Measurements from ENCODE around the gene NUBP2.

The NUBP2 gene

DNA sequence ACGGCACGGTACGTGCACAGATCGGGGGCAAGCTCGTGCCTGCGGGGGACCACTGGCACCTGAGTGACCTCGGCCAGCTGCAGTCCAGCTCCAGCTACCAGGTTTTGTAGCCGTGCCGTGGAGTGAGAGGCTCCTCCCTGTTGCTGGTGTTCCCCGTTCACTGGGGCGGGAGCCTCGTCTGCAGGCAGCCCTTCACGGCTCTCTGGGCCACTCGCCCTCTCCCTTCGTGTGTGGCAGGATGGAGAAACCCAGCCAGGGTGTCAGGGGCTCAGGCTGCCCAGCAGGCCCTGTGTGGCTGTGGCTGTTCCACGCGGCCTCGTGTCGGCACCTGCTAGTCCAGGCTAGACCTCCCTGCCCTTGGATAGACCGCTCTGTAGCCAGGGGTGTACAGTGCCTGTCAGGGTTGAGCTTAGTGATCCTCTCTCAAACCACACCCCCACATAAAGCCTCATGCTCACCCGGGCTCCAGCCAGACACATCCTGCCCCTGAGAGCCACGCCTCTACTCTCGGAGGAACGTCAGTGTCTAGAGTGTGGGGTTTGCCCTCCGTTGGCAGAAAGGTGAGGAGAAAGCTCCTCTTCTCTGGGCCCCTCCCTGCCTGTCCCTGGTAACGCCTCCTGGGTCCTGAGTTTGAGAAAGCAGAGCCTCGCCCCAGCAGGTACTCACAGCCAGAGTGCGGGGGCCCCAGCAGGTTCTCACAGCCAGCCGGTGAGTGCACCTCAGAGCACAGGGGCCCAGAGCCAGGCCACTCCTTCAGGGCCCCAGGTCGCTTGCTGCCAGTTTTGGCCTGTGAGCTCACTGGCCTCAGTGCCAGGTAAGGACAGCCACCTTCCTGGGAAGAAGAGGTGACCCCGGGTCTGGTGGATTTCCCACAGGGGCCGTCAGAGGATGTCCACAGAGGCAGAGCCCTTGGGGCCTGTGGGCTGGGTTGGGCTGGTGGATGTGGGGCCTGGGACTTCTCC lies 39.1 kb upstream of the NUBP2 start:
- TF ChIP-seq, protein P1, sequence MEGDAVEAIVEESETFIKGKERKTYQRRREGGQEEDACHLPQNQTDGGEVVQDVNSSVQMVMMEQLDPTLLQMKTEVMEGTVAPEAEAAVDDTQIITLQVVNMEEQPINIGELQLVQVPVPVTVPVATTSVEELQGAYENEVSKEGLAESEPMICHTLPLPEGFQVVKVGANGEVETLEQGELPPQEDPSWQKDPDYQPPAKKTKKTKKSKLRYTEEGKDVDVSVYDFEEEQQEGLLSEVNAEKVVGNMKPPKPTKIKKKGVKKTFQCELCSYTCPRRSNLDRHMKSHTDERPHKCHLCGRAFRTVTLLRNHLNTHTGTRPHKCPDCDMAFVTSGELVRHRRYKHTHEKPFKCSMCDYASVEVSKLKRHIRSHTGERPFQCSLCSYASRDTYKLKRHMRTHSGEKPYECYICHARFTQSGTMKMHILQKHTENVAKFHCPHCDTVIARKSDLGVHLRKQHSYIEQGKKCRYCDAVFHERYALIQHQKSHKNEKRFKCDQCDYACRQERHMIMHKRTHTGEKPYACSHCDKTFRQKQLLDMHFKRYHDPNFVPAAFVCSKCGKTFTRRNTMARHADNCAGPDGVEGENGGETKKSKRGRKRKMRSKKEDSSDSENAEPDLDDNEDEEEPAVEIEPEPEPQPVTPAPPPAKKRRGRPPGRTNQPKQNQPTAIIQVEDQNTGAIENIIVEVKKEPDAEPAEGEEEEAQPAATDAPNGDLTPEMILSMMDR (conservative IDR thresholded peaks at IDR 0.05; ENCODE audit: control insufficient read depth, insufficient read depth, low read depth, low read length), result no peak
- no peak for DNase-seq (ENCODE audit: low read depth)
- H3K4me3 ChIP-seq (ENCODE audit: control insufficient read depth, low read depth, low read length), result no peak overlapping the region

DNA sequence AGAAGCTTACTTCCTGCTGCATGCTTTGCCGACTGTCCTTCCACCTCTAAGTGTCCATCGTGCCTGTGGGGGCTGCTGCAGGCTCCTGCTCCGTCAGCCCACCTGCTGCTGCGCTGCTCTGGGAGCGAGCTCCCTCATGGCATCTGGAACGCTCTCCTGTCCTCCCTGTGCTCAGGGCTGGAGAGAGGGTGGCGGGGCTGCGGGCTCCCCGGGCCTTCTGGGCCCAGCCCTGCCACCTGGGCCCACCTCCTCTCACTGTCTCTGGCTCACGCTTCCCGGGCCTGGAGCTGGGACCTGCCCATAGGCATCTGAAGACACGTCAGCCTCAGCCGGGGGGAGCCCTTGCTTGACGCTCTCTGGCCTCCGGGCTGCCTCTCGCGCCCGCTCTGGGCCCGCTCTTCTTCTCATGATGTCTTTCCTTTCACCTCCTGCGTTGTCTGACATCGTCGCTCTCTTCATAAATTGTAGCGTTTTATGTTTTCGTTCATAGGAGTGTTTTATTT lies 38.4 kb upstream of the NUBP2 start:
- no peak for DNase-seq (ENCODE audit: low read depth)
- TF ChIP-seq, protein P1 (conservative IDR thresholded peaks at IDR 0.05; ENCODE audit: control insufficient read depth, insufficient read depth, low read depth, low read length), result no peak
- H3K4me3 ChIP-seq (ENCODE audit: control insufficient read depth, low read depth, low read length), result no peak overlapping the region

DNA sequence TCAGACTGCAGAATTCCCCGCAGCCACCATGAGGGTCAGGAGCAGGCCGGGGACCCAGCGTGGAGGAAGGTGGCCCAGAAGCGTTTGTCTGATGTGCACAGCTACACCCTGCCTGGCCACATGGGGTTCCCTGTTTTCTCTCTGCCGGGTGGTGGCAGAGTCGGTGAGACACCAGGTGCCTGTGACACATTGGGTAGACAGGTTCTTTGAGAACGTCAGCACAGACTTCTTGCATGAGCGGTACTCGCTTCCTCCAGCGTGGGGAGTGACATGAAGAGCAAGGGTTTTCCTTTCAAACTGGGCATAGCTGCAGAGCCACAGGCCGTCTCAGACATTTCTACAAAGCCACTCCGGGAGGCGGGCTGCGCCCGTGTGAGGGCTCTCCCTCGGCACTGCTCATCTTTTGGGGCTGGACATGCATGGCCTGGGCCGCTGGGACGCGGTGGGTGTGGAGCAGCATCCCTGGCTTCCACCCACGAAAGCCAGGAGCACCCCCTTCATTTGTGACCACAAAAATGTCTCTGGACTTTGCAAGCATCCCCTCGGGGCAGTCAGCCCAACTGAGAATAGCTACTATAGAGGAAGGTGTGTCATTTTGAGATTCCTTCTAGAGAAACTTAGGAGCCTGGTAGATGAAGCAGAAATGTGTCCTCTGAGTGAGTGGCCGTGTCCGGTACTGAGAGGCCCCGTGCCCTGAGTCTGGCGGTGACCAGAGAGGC lies 37.4 kb upstream of the NUBP2 start:
- DNase-seq (ENCODE audit: low read depth), result peak; percentile 30
- no peak overlapping the region for H3K4me3 ChIP-seq (ENCODE audit: control insufficient read depth, low read depth, low read length)
- TF ChIP-seq, protein P1 (conservative IDR thresholded peaks at IDR 0.05; ENCODE audit: control insufficient read depth, insufficient read depth, low read depth, low read length), result no peak

DNA sequence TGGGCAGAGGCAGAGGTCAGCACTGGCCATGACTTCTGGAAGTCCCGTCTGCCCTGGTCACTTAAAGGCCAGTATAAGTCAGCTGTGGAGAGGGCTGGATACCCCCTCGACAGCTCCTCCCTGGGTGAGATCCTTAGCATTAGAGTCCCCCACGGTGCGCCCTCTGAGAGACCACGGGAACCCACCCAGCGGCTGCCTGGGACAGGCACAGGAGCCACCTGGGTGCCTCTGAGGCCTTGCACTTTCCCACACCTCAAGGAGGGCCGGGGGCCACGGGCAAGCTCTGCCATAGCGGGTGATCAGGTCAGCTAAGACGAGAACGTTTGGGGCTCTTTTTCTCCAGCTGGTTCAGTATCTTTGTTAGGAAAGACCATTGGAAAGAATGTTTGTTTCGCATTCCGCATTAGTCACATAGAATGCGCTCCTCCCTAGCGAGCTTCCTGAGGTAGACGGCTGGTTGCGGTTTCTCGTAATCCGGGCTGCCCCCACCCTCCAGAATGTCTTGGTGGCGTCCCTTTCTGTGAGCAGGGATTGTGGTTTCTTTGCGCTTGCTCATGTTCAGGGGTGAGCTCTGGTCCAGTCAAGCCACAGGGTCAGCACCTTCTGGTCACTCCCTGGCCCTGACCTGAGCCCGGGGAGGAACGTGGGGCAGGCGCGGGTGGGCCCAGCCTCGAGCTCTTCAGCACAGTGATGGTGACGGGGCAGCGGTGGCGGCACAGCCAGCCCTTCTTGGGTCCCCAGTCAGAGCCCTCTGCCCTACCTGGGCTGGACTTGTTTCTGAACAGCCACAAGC lies 36.7 kb upstream of the NUBP2 start:
- TF ChIP-seq, protein P1 (conservative IDR thresholded peaks at IDR 0.05; ENCODE audit: control insufficient read depth, insufficient read depth, low read depth, low read length), result no peak
- peak; percentile 55 for DNase-seq (ENCODE audit: low read depth)
- H3K4me3 ChIP-seq (ENCODE audit: control insufficient read depth, low read depth, low read length), result no peak overlapping the region

DNA sequence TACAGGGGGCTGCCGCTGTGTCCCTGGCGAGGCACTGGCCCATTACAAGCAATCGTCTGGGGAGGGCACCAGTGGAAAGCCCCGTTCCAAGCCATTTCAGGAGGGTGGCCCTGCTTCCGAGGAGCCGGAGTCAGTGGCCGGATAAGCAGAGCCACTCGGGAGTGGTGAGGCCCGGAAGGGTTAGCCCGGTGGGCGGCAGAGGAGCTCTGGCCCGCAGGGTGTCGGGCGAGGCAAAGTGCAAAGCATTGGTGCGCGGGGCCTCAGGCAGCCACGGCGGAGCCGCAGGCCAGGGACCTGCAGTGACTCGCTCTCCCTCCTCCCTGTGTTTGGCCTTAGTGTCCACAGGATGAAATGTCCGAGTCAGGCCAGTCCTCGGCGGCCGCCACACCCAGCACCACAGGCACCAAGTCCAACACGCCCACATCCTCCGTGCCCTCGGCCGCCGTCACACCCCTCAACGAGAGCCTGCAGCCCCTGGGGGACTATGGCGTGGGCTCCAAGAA lies 36.0 kb upstream of the NUBP2 start:
- H3K4me3 ChIP-seq (ENCODE audit: control insufficient read depth, low read depth, low read length), result no peak overlapping the region
- DNase-seq (ENCODE audit: low read depth), result no peak
- TF ChIP-seq, protein P1 (conservative IDR thresholded peaks at IDR 0.05; ENCODE audit: control insufficient read depth, insufficient read depth, low read depth, low read length), result no peak

DNA sequence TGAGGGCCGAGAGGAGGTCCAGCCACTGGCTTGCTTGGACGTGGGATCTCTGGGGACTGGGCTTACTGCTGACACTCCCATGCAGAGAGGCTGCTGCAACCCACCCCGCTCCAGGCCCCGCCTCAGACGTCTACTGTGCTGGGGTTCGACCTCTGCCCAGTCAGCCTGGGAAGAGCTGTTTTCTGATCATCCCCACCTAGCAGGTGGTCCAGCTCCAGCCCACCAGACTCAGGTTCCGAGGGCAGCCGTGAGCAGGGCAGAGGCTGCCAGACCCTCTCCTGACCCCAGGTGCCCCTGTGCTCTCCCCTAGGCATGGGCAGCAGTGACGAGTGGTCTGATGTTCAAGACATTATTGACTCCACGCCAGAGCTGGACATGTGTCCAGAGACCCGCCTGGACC lies 34.8 kb upstream of the NUBP2 start:
- DNase-seq (ENCODE audit: low read depth), result no peak
- no peak overlapping the region for H3K4me3 ChIP-seq (ENCODE audit: control insufficient read depth, low read depth, low read length)

More for the DNA sequence above, 34.8 kb upstream of the NUBP2 start:
- TF ChIP-seq, protein P1 (conservative IDR thresholded peaks at IDR 0.05; ENCODE audit: control insufficient read depth, insufficient read depth, low read depth, low read length), result no peak
